ENCODE results near the gene MCM9. TPM values are rescaled to one million over a fixed set of nuclear protein-coding genes. Genes with fewer than 3 reads are reported as not detected.

The MCM9 gene
- total and polyA plus RNA-seq, 3 donors from 2014 or later: 14.0 to 25.1 (median 19.2) TPM

DNA sequence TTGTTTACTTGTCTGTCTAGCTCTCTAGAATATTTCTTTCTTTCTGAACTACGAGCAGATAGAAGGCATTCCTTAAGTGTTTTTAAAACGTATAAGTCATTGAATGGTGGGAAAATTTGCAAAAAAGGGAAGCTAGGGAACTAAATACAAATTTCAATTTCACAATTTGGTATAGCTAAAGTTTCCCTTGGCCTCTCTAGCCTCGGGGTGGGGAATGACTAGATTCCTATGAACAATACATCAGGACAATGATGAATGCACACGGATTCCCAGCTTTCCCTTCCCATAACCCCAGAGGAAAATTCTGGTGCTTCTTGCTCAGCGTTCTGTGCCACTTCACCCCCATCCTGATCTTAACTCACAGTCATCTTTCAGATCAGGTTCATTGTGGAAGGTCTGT, 154.3 kb downstream of the MCM9 start:
- DNase-seq: no peak
- Histone ChIP-seq H3K36me3 (ENCODE audit: low read depth, missing control alignments) (no peaks in the 10 kb centered on the region), H3K4me1 (peaks cover 33% of the 10 kb centered on the region), H3K9me3 (no peaks in the 10 kb centered on the region), H3K4me3 (no peak overlapping the region), H3K27ac (no peak overlapping the region), H3K27me3 (no peaks in the 10 kb centered on the region)
- 81 to 84% methylated on average over 5 of the region's 5 CpGs for WGBS, 2 donors
- intact Hi-C loops (cut with DNase I; ENCODE audit: low total_unique reads): no loop called here
- TF ChIP-seq, protein P1, sequence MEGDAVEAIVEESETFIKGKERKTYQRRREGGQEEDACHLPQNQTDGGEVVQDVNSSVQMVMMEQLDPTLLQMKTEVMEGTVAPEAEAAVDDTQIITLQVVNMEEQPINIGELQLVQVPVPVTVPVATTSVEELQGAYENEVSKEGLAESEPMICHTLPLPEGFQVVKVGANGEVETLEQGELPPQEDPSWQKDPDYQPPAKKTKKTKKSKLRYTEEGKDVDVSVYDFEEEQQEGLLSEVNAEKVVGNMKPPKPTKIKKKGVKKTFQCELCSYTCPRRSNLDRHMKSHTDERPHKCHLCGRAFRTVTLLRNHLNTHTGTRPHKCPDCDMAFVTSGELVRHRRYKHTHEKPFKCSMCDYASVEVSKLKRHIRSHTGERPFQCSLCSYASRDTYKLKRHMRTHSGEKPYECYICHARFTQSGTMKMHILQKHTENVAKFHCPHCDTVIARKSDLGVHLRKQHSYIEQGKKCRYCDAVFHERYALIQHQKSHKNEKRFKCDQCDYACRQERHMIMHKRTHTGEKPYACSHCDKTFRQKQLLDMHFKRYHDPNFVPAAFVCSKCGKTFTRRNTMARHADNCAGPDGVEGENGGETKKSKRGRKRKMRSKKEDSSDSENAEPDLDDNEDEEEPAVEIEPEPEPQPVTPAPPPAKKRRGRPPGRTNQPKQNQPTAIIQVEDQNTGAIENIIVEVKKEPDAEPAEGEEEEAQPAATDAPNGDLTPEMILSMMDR (IDR thresholded peaks at IDR 0.05): no peak
- TF ChIP-seq POLR2A (IDR thresholded peaks at IDR 0.05): no peak

DNA sequence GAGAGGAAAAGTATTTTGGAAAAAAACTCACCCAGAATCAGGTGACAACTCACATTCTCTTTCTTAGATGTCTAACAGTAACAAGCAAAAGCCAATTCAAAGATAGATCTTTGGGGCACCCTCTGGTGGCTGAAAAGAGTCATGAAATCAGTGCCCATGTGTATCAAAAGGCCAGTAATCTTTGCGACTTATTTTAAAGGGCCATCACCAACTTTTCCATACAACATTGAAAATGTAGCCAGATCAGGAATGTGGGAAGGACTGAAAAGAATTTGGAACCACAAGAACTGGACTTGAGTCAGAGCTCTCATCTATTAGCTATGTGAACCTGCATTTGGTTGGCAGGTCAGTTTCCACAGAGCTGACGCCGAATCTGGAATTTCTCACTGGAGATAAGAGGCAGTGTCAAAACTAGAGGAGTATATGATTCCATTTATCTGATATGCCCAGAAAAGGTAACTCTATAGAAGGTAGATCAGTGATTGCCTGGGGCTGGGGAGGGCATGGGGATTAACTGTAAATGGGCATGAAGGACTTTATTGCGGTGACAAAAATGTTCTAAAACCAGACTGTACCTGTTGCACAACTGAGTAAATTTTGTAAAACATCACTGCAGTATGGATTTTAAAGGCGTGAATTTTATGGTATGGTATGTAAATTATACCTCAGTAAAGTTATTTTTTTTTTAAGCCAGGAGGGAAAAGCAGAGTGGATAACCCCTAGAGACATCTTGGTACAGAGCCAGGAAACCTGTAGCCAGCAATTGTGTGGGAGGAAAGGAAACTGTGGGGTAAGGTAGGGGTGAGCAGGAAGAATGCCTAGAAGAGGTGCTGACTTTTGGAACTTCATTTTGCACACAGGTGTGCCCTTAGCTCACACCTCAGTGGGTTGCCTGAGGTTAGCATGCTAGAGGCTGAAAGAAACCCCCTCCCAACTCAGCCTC, 158.1 kb downstream of the MCM9 start:
- peak; percentile 86 for DNase-seq
- Histone ChIP-seq H3K4me1 (peaks cover 9% of the 10 kb centered on the region), H3K9me3 (no peaks in the 10 kb centered on the region), H3K4me3 (no peak overlapping the region), H3K27ac (no peak overlapping the region), H3K36me3 (ENCODE audit: low read depth, missing control alignments) (no peaks in the 10 kb centered on the region), H3K27me3 (no peaks in the 10 kb centered on the region)
- TF ChIP-seq, protein P1 (IDR thresholded peaks at IDR 0.05): peak; percentile 74 to 81 (median 75)
- TF ChIP-seq POLR2A (IDR thresholded peaks at IDR 0.05): no peak
- intact Hi-C loops (cut with DNase I; ENCODE audit: low total_unique reads): no loop called here
- WGBS, 2 donors: 48 to 54% methylated on average over 5 of the region's 5 CpGs

GRCh38 chr6:118775381-118775780, 159.6 kb downstream of the MCM9 start:
- intact Hi-C loops (cut with DNase I; ENCODE audit: low total_unique reads): no loop called here
- no peak for TF ChIP-seq POLR2A (IDR thresholded peaks at IDR 0.05)
- TF ChIP-seq, protein P1 (IDR thresholded peaks at IDR 0.05): no peak
- WGBS, 2 donors: 87 to 93% methylated on average over 2 of the region's 2 CpGs

GRCh38 chr6:118774581-118774980, 160.4 kb downstream of the MCM9 start:
- DNase-seq: no peak
- Histone ChIP-seq H3K36me3 (ENCODE audit: low read depth, missing control alignments) (no peaks in the 10 kb centered on the region), H3K9me3 (no peaks in the 10 kb centered on the region), H3K4me1 (peaks cover 9% of the 10 kb centered on the region), H3K27me3 (no peaks in the 10 kb centered on the region), H3K27ac (no peak overlapping the region), H3K4me3 (no peak overlapping the region)
- no peak for TF ChIP-seq POLR2A (IDR thresholded peaks at IDR 0.05)
- TF ChIP-seq, protein P1 (IDR thresholded peaks at IDR 0.05): no peak
- intact Hi-C loops (cut with DNase I; ENCODE audit: low total_unique reads): no loop called here
- 94 to 98% methylated on average over 2 of the region's 2 CpGs for WGBS, 2 donors

More at GRCh38 chr6:118775381-118775780, 159.6 kb downstream of the MCM9 start:
- no peaks in the 10 kb centered on the region for H3K9me3 ChIP-seq
- H3K27me3 ChIP-seq: no peaks in the 10 kb centered on the region
- peaks cover 9% of the 10 kb centered on the region for H3K4me1 ChIP-seq
- H3K4me3 ChIP-seq: no peak overlapping the region
- no peak for DNase-seq
- H3K36me3 ChIP-seq (ENCODE audit: low read depth, missing control alignments): no peaks in the 10 kb centered on the region
- H3K27ac ChIP-seq: no peak overlapping the region
